ENCODE results near the gene INTS12. TPM values are rescaled to one million over a fixed set of nuclear protein-coding genes. Genes with fewer than 3 reads are reported as not detected.

INTS12 gene
- total RNA-seq, 3 donors from 2014 or later (not counting 1 experiment from before 2014, with no cell fraction given) = 19.4 to 22.8 (median 19.9) TPM

DNA sequence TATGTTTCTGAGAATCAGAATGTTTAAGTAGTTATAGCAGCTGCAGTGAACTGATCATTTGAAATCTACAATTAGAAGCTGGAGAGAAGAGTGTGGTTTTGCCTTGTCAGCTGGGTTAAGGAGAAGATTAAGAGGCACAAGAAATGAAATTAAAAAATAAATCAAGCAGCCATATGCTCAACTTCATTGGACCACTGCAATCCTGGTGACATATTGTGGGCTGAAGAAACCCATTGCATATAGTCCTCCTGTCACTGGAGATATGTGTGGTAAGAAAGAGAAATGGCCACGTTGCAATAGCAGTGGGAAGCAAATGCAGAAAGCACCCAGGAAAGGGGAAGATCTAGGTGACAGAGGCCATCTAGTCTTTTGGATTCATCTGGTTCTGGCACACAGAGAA is 63.0 kb downstream of the INTS12 start:
- TF ChIP-seq, protein P1, sequence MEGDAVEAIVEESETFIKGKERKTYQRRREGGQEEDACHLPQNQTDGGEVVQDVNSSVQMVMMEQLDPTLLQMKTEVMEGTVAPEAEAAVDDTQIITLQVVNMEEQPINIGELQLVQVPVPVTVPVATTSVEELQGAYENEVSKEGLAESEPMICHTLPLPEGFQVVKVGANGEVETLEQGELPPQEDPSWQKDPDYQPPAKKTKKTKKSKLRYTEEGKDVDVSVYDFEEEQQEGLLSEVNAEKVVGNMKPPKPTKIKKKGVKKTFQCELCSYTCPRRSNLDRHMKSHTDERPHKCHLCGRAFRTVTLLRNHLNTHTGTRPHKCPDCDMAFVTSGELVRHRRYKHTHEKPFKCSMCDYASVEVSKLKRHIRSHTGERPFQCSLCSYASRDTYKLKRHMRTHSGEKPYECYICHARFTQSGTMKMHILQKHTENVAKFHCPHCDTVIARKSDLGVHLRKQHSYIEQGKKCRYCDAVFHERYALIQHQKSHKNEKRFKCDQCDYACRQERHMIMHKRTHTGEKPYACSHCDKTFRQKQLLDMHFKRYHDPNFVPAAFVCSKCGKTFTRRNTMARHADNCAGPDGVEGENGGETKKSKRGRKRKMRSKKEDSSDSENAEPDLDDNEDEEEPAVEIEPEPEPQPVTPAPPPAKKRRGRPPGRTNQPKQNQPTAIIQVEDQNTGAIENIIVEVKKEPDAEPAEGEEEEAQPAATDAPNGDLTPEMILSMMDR (IDR thresholded peaks at IDR 0.05) = no peak
- no peaks in the 10 kb centered on the region for H3K27me3 ChIP-seq (ENCODE audit: control insufficient read depth, insufficient read depth, low read length)
- WGBS (ENCODE audit: insufficient coverage) = 24% methylated on average over 1 of the region's 1 CpG
- no peaks in the 10 kb centered on the region for H3K36me3 Mint-ChIP-seq
- H3K36me3 ChIP-seq (ENCODE audit: control insufficient read depth, insufficient read depth, low read length) = no peaks in the 10 kb centered on the region
- no peak for ATAC-seq
- intact Hi-C loops (cut with micrococcal nuclease) = no loop called here
- no peak overlapping the region for H3K27ac Mint-ChIP-seq
- no peak overlapping the region for H3K4me3 Mint-ChIP-seq
- no peak overlapping the region for H3K27ac ChIP-seq (ENCODE audit: low read length)
- peaks cover 8 to 23% of the 10 kb centered on the region in 2 donors for H3K27me3 Mint-ChIP-seq (ENCODE audit: low read depth in 2 of 2)
- H3K4me3 ChIP-seq (ENCODE audit: low read length) = no peak overlapping the region
- no peak for DNase-seq
- no peaks in the 10 kb centered on the region for H3K4me1 ChIP-seq (ENCODE audit: control insufficient read depth, insufficient read depth, low read length)
- H3K9me3 ChIP-seq (ENCODE audit: control insufficient read depth, insufficient read depth, low read length) = no peaks in the 10 kb centered on the region
- peaks cover 0 to 2% of the 10 kb centered on the region in 2 donors for H3K9me3 Mint-ChIP-seq
- H3K4me1 Mint-ChIP-seq = no peaks in the 10 kb centered on the region

DNA sequence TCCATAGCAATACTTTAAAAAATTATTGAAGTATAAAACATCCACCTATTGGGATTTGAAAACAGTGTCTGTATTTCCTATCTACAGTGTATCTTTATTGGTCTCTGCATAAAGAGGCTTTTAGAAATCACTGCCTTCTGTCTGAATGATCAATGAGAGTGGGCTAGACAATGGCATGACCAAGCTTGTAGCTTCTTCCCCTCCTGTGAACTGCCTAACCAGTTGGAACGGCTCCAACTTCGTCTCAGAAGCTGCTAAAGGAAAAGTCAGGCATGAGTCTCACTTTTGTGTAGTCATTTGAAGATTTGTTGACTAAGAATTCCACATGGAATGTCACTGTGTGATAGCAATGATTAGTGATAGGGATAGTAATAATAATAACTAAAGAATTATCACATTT is 64.2 kb downstream of the INTS12 start:
- peaks cover 11 to 27% of the 10 kb centered on the region in 2 donors for H3K27me3 Mint-ChIP-seq (ENCODE audit: low read depth in 2 of 2)
- WGBS (ENCODE audit: insufficient coverage) = 77% methylated on average over 2 of the region's 2 CpGs
- no peaks in the 10 kb centered on the region for H3K4me1 ChIP-seq (ENCODE audit: control insufficient read depth, insufficient read depth, low read length)
- H3K9me3 Mint-ChIP-seq = peaks cover 0 to 2% of the 10 kb centered on the region in 2 donors
- intact Hi-C loops (cut with micrococcal nuclease) = no loop called here
- H3K27ac ChIP-seq (ENCODE audit: low read length) = no peak overlapping the region
- H3K9me3 ChIP-seq (ENCODE audit: control insufficient read depth, insufficient read depth, low read length) = no peaks in the 10 kb centered on the region
- ATAC-seq = no peak
- H3K36me3 Mint-ChIP-seq = no peaks in the 10 kb centered on the region
- no peak overlapping the region for H3K4me3 Mint-ChIP-seq
- H3K4me3 ChIP-seq (ENCODE audit: low read length) = no peak overlapping the region
- DNase-seq = no peak
- H3K27ac Mint-ChIP-seq = no peak overlapping the region
- H3K4me1 Mint-ChIP-seq = no peaks in the 10 kb centered on the region
- TF ChIP-seq, protein P1 (IDR thresholded peaks at IDR 0.05) = no peak
- no peaks in the 10 kb centered on the region for H3K27me3 ChIP-seq (ENCODE audit: control insufficient read depth, insufficient read depth, low read length)
- no peaks in the 10 kb centered on the region for H3K36me3 ChIP-seq (ENCODE audit: control insufficient read depth, insufficient read depth, low read length)

DNA sequence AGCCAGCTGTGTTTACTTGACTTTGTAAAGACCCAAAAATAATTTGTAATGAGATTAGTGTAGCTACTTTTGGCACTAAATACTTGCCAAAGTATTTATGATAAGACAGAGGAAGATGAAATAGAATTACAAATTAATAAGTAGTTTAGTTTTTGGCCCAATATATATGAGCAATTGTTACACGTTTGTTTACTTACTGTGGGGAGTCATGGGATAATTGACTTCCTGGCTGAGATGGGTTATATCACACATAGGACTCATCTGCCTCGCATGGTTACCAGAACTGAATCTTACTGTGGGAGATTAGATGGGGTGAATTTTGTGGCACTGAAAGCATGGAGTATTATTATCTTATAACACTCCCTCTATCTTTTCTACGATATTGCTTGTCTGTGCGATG is 66.6 kb downstream of the INTS12 start:
- H3K27ac Mint-ChIP-seq = no peak overlapping the region
- H3K27me3 Mint-ChIP-seq (ENCODE audit: low read depth in 2 of 2) = peaks cover 11 to 33% of the 10 kb centered on the region in 2 donors
- WGBS (ENCODE audit: insufficient coverage) = 82% methylated on average over 3 of the region's 4 CpGs
- no peaks in the 10 kb centered on the region for H3K4me1 ChIP-seq (ENCODE audit: control insufficient read depth, insufficient read depth, low read length)
- H3K27me3 ChIP-seq (ENCODE audit: control insufficient read depth, insufficient read depth, low read length) = no peaks in the 10 kb centered on the region
- H3K27ac ChIP-seq (ENCODE audit: low read length) = no peak overlapping the region
- no peak for ATAC-seq
- H3K4me1 Mint-ChIP-seq = no peaks in the 10 kb centered on the region
- intact Hi-C loops (cut with micrococcal nuclease) = no loop called here
- DNase-seq = no peak
- no peaks in the 10 kb centered on the region for H3K9me3 ChIP-seq (ENCODE audit: control insufficient read depth, insufficient read depth, low read length)
- no peak overlapping the region for H3K4me3 Mint-ChIP-seq
- no peak overlapping the region for H3K4me3 ChIP-seq (ENCODE audit: low read length)
- no peaks in the 10 kb centered on the region for H3K36me3 Mint-ChIP-seq
- no peaks in the 10 kb centered on the region for H3K36me3 ChIP-seq (ENCODE audit: control insufficient read depth, insufficient read depth, low read length)
- TF ChIP-seq, protein P1 (IDR thresholded peaks at IDR 0.05) = no peak
- H3K9me3 Mint-ChIP-seq = no peaks in the 10 kb centered on the region
